ENCODE results near the gene NECTIN1. TPM values are rescaled to one million over a fixed set of nuclear protein-coding genes. Genes with fewer than 3 reads are reported as not detected.
A peak's percentile ranks its signal among the peaks of the same experiment; 100 is the strongest.

Gene NECTIN1
- total RNA-seq, 1 donor from 2014 or later, result 3.1 TPM

DNA sequence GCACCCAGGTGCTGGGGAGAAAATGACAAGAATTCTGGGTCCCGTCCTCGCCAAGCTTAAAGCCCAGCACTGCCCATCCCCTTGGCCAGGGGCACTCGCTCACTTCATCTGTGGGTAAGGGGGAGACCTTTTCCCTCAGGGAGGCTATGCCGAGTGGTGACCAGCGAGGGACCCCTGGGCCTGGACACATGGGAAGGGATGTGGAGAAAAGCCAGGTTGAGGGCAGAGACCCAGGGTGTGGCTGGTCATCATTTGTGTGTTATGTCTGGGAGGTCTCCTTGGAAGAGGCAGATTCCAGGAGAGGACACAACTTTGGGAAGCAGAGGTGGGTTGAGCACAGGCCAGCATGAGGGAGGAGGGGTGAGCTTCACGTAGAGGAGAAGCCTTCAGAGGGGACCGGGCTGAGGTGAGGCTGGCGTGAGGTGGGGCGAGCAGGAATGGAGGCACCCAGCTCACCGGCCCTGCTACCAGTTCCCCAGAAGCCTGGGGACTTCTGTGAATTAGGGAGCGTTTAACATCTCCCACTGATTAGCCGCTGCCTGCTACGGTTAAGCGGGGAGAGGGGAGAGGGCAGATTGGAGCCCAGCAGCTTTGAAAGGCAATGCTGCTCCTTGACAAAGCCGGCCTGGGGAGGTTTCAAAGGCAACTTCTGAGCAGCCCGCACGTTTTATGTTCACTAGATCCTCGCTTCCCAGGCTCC is 25.8 kb upstream of the NECTIN1 start:
- DNase-seq, result no peak

- DNase-seq, result no peak
Measured at GRCh38 chr11:119754199-119754598, 25.2 kb upstream of the NECTIN1 start.

DNA sequence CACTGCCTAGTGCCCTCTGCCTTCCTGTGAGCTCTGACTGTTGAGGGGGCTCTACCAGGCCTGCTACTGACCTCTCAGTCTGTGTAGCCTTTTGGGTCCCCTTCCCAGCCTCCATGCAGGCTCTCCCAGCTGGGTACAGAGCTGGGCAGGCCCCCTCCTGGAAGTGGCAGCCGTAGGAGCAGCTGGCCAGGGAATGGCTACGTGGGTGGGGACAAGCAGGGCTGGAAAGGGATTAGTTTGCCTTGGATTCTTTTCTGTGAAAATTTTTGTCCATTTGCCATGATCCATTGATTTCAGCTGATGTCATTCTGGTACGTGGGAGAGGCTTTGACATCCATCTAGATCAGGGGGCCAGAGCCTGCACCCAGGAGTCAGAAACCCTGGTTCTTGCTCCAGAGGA is 23.9 kb upstream of the NECTIN1 start:
- DNase-seq, result no peak

- DNase-seq, result no peak
Measured at GRCh38 chr11:119752345-119752871, 23.4 kb upstream of the NECTIN1 start.

- DNase-seq, result no peak
Measured at GRCh38 chr11:119750056-119750455, 21.1 kb upstream of the NECTIN1 start.

DNA sequence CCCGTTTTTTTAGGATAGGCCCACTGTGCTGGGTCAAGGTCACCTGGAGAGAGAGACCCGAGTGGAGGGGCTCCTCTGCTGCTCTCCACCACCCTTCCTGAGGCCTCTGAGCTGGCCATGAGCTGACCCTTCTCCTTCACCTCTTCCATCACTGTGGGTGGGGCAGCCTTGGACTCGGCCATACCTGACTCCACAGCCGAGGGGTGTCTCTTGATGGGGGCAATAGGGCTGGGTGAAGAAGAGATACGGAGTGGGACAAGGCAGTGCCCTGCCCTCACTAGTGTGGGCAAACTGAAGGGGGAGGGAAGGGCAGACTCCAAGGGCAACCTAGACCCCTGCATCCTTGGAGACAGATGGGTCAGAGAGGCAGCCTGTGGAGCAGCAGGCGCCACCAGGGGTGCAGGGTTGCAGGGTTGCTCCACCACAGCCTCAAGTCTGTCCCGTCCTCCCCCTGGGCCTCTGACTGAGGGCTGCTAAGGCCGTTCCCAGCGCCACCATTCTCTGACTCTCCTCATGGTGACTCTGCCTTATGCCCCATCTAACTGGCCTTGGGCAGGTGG is 20.1 kb upstream of the NECTIN1 start:
- no peak for DNase-seq

DNA sequence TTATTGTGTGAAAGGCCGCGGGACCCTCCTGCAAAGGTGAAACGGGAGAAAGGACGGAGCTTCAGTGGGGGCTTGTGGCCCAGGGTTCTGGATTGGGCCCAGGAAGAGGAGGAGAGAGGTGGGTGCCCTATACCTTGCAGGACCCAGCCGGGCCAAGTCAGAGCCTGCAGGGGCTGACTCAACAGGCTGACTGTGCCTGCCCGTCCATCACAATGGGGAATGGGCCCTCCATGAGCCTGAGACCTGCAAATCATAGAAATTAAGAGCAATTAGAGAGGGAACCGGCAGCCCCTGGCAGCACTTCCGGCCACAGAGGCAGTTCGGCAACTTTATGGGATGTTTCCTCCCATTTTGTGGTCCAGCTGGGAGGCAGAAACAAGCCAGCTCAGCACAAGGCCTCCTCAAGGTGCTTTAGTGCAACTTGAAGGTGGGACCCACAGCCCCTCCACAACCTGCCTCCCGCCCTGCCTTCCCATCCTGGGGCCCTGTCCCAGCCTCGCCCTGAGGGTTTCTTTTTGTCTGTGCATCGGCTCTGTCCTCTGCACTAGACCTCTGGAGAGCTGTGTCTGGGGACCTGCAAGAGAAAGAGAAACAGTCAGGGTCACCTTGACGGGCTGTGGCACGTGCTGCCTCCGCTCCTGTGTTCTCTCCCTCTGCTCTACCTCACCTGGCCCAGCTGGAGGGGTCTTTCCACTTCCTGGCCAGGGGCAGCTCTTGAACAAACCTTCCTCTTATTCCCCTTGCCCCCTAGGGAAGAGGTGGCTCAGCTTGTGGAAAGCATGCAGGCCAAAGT is 19.1 kb upstream of the NECTIN1 start:
- DNase-seq, result no peak

DNA sequence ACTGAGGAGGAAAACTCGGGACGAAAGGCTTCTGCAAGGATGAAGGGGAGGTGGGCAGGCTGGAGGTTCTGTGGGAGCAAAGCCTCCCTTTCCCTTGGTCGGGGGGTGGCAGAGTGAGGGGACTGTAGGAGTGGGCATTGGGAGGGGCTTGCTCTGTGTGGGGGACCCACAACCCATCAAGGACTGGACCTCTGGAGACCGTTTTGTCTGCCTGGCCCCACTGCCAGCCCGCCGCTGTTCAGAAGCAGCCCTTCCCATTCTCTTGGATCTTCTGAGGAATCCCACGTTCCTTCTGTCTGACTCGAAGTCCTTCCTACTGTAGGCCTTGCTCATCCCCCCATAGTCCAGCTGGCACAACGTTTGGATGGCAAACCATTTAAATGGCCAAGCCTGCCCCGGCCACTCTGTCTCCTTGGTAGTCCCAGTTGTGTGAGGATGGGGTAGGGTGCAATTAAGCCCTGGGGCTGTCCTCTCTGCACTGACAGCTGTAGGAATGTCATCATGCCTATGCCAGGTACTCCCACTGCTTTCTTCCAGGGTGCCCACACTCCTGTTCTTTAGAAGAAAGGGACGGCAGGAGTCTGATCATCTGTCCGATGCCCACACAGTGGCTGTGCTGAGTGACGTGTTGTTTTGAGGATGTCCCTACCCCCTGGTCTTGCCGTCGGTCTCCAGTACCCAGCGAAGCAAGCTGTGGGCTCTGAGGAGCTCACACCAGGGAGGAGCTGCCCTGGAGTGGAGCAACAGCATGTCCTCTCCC is 17.0 kb upstream of the NECTIN1 start:
- no peak for DNase-seq

GRCh38 chr11:119745112-119745511 is 16.1 kb upstream of the NECTIN1 start:
- no peak for DNase-seq

- DNase-seq, result no peak
Measured at GRCh38 chr11:119744577-119744976, 15.6 kb upstream of the NECTIN1 start.

DNA sequence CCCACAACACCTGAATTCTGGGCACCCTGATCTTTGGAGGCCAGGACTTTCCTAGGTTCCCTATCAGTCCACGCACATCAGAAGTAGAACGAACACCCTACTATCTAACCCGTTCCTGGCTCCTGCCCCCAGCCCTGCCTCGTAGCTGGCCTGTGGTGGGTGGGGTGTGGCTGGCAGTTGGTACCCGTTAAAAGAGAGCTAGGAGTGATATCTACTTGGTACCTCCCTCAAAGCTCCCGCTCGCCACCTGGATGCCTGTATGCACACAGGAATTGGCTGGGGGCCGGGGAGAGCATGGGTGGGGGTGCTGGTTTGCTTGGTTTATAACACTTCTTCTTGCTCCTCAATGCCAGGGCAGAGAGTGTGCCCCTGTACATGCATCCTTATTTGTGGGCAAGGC is 14.0 kb upstream of the NECTIN1 start:
- DNase-seq, result no peak

GRCh38 chr11:119742263-119742861 is 13.4 kb upstream of the NECTIN1 start:
- DNase-seq, result no peak

DNA sequence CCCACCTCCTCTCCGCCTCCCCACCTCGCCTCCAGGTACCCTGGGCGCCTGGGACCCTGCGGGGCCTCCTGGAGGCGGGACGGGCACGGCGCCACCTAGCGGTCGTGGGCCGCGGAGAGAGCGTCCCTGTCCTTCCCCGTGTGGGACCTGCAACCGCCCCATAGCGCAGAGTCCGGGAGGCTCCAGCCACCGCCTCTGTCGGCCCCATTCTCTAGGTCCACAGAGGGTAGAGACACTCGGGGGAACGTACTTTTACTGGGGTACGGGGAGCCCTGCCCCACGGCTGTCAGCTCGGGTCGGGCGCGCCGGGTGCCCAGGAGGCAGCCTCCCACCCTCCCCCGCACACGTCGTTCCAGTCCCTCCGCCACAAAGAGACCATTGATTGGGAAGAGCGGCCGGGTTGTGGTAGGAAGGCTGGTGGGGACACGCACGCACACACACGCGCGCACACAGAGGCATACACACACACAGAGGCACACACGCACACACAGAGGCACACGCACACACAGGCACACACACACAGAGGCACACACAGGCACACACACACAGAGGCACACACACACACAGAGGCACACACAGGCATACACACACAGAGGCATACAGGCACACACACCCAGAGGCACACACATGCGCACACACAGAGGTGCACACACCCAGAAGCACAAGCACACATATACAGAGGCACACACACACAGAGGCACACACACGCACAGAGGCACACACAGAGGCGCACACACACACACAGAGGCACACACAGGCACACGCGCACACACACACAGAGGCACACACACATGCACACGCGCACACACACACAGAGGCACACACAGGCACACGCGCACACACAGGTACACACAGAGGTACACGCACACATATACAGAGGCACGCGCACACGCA is 12.6 kb upstream of the NECTIN1 start:
- peak; percentile 62 for DNase-seq

DNA sequence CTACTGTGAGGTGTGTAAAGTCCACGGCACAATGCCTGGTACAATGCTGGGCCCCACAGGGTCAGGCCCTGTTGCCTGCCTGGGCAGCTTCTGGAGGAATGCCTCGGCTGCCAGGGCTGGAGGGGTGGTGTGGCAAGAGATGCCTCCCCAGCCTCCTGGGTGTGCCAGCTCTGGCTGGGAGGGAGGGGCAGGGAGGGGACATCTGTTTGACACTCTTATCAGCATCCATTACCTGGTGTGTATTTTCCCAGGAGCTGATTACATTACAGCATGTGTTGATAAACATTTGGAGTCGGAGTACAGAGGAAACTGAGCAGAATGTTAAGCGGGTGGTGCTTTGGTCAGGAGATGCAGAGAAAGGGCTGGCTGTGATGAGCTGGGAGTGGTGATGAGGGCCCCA is 11.0 kb upstream of the NECTIN1 start:
- no peak for DNase-seq

DNA sequence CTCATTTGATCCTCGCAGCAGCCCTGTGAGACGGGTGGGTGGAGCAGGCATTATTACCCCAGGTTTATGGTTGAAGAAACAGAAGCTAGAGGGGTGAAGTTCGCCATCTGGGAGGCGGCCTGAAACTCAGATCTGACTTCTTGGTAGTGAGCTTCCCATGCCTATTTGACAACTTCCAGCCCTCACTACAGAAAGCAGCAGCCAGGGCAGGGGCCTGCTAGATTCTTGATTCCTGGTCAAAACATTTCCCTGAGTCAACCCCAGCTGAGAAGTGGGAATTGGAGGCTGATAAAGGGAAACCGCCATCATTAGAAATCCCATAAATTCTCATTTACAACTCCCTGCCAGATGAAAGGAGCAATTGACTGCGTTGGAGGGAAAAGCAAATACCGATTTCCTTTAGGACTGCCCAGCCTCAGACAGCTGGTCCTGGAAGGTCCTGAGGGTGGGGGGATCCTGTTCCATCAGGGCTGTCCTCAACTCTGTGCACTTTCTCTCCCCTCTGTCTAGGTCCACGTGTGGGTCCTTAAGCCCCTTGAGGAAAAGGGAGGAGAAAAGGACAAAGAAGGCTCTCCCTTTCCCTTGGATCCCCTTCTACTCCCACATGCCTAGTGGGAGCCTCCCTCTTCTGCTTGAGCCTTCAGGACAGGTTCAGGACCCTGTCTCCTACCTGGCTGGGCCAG is 10.2 kb upstream of the NECTIN1 start:
- no peak for DNase-seq

GRCh38 chr11:119738059-119738439 is 9.0 kb upstream of the NECTIN1 start:
- no peak for DNase-seq

GRCh38 chr11:119737366-119738058 is 8.5 kb upstream of the NECTIN1 start:
- no peak for DNase-seq

DNA sequence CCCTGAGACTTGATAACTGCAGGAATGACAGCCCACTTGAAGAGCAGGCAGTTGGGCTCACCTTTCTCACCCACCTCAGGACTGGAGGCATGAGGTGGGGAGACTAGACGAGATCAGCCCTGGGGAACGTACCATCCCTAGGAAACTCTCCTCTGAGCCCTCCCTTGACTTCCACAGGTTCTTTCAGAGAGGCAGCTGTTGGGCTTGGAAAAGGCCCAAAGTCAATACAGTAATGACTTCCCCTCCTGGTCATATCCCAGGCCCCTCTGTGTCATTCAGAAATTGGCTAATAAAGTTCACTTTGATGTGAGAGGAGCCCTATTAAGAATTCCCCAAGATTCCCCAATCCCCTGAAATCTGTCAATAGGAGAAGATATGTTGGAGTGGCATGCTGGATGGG is 5.8 kb upstream of the NECTIN1 start:
- DNase-seq, result peak; percentile 33

DNA sequence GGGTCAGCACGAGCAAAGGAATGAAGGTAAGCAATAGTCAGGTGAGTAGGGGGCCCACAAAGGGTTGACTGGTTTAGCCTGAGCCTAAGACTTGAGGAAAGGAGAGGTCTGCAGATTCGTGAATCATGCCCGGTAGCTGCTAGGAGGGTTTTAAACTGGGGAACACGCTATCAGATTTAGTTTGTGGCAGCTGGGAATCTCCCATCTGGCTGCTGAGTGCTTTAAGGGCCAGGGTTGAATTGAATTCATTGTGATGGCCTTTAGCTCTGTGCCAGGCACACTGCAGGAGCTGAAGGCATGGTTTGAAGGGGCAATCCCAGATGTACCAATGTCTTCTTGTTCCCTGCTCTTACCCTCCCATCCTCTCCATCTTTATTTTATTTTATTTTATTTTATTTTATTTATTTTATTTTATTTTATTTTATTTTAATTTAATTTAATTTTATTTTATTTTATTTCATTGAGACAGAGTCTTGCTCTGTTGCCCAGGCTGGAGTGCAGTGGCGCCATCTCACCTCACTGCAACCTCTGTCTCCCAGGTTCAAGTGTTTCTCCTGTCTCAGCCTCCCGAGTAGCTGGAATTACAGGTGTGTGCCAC is 1.9 kb upstream of the NECTIN1 start:
- no peak for DNase-seq
